ENCODE results near the gene IFIT3.
"Not testable (repeated sequence)": the region's sequence is repeated elsewhere in the genome, so short reads cannot be mapped to it uniquely, and the experiment has no call there.

Gene IFIT3

GRCh38 chr10:89304026-89304425 is 23.8 kb upstream of the IFIT3 start:
- DNase-seq (ENCODE audit: low read depth), result no peak

- no peak for DNase-seq (ENCODE audit: low read depth)
These were observed 23.4 kb upstream of the IFIT3 start for GRCh38 chr10:89304446-89304845.

- no peak for DNase-seq (ENCODE audit: low read depth)
These were observed 22.9 kb upstream of the IFIT3 start for GRCh38 chr10:89304925-89305324.

- DNase-seq (ENCODE audit: low read depth), result no peak
These were observed 21.9 kb upstream of the IFIT3 start for GRCh38 chr10:89305766-89306433.

- no peak for DNase-seq (ENCODE audit: low read depth)
These were observed 21.1 kb upstream of the IFIT3 start for GRCh38 chr10:89306434-89307268.

GRCh38 chr10:89307269-89307577 is 20.6 kb upstream of the IFIT3 start:
- DNase-seq (ENCODE audit: low read depth), result no peak

GRCh38 chr10:89308266-89308665 is 19.5 kb upstream of the IFIT3 start:
- no peak for DNase-seq (ENCODE audit: low read depth)

GRCh38 chr10:89308736-89309135 is 19.1 kb upstream of the IFIT3 start:
- DNase-seq (ENCODE audit: low read depth), result no peak

GRCh38 chr10:89309156-89310055 is 18.4 kb upstream of the IFIT3 start:
- no peak for DNase-seq (ENCODE audit: low read depth)

- DNase-seq (ENCODE audit: low read depth), result no peak
These were observed 17.5 kb upstream of the IFIT3 start for GRCh38 chr10:89310056-89310893.

- no peak for DNase-seq (ENCODE audit: low read depth)
These were observed 14.8 kb upstream of the IFIT3 start for GRCh38 chr10:89312973-89313372.

GRCh38 chr10:89314676-89315075 is 13.1 kb upstream of the IFIT3 start:
- DNase-seq (ENCODE audit: low read depth), result no peak

- not testable (repeated sequence) for DNase-seq (ENCODE audit: low read depth)
These were observed 9.8 kb upstream of the IFIT3 start for GRCh38 chr10:89318047-89318446.

GRCh38 chr10:89325081-89325480 is 2.7 kb upstream of the IFIT3 start:
- not testable (repeated sequence) for DNase-seq (ENCODE audit: low read depth)

- not testable (repeated sequence) for DNase-seq (ENCODE audit: low read depth)
These were observed 1.9 kb upstream of the IFIT3 start for GRCh38 chr10:89325856-89326255.

- DNase-seq (ENCODE audit: low read depth), result no peak
These were observed 1.4 kb downstream of the IFIT3 start for GRCh38 chr10:89329151-89329550.

GRCh38 chr10:89330014-89330413 is 2.2 kb downstream of the IFIT3 start:
- not testable (repeated sequence) for DNase-seq (ENCODE audit: low read depth)

- DNase-seq (ENCODE audit: low read depth), result no peak
These were observed 2.9 kb downstream of the IFIT3 start for GRCh38 chr10:89330537-89331212.

- not testable (repeated sequence) for DNase-seq (ENCODE audit: low read depth)
These were observed 3.8 kb downstream of the IFIT3 start for GRCh38 chr10:89331487-89332122.

- peak; percentile 32 for DNase-seq (ENCODE audit: low read depth)
These were observed 4.4 kb downstream of the IFIT3 start for GRCh38 chr10:89332123-89332633.
